Loucy (cell line): ENCODE results near the gene FMNL2.

ENCODE experiments used
- H2AFZ ChIP-seq: fragments of 200-600 bp; sonication (generic); 2 replicates; pipeline ENCODE4 v1.6.0; 2016; ENCODE audit warnings: antibody characterized with exemption, mild to moderate bottlenecking, low read length, moderate library complexity
- H3F3A ChIP-seq: fragments of 200-600 bp; 2 replicates; pipeline ENCODE4 v1.6.0; 2016; ENCODE audit warnings: antibody characterized with exemption, low read depth, mild to moderate bottlenecking
- H3K27me3 ChIP-seq: fragments of 200-600 bp; sonication (generic); 2 replicates; pipeline ENCODE4 v1.6.1; 2014; ENCODE audit warnings: low read length, mild to moderate bottlenecking; ENCODE audit not compliant: insufficient read depth, poor library complexity, severe bottlenecking
- H3K36me3 ChIP-seq: fragments of 200-600 bp; sonication (generic); 2 replicates; pipeline ENCODE4 v1.6.1; 2016; ENCODE audit warnings: low read length; ENCODE audit not compliant: insufficient read depth
- H3K4me1 ChIP-seq: fragments of 200-600 bp; sonication (generic); 2 replicates; pipeline ENCODE4 v1.5.1; 2014; ENCODE audit warnings: low read length, mild to moderate bottlenecking; ENCODE audit not compliant: insufficient read depth, poor library complexity, severe bottlenecking
- H3K4me2 ChIP-seq: fragments of 200-600 bp; sonication (generic); 2 replicates; pipeline ENCODE4 v1.6.0; 2014; ENCODE audit warnings: antibody characterized with exemption, low read length, low read depth, mild to moderate bottlenecking; ENCODE audit not compliant: poor library complexity, severe bottlenecking
- H3K4me3 ChIP-seq: fragments of 200-600 bp; sonication (generic); 2 replicates; pipeline ENCODE4 v1.5.1; 2014; ENCODE audit warnings: low read length, mild to moderate bottlenecking, mixed read lengths; ENCODE audit not compliant: poor library complexity, severe bottlenecking
- H3K79me2 ChIP-seq: fragments of 200-600 bp; sonication (generic); 2 replicates; pipeline ENCODE4 v1.6.1; 2014; ENCODE audit warnings: low read length; ENCODE audit not compliant: insufficient read depth
- H3K9ac ChIP-seq: fragments of 200-600 bp; sonication (generic); 2 replicates; pipeline ENCODE4 v1.6.0; 2014; ENCODE audit warnings: mild to moderate bottlenecking, low read depth, low read length, moderate library complexity; ENCODE audit not compliant: poor library complexity, severe bottlenecking
- H3K9me2 ChIP-seq: fragments of 200-600 bp; sonication (generic); replicated peaks from 2 replicates; pipeline ENCODE4 v1.6.1; 2016; ENCODE audit warnings: low read depth, low read length, mixed read lengths
- H3K9me3 ChIP-seq: fragments of 200-600 bp; sonication (generic); 2 replicates; pipeline ENCODE4 v1.6.1; 2014; ENCODE audit warnings: mild to moderate bottlenecking, antibody characterized with exemption, low read length, low read depth; ENCODE audit not compliant: insufficient read depth
- H4K20me1 ChIP-seq: fragments of 200-600 bp; sonication (generic); 2 replicates; pipeline ENCODE4 v1.6.0; 2014; ENCODE audit warnings: antibody characterized with exemption, low read length, mild to moderate bottlenecking; ENCODE audit not compliant: insufficient read depth, poor library complexity, severe bottlenecking
- CTCF ChIP-seq: fragments of 200-600 bp; sonication (generic); conservative IDR thresholded peaks from 2 replicates; pipeline ENCODE4 v1.5.1; 2014; ENCODE audit warnings: mild to moderate bottlenecking, antibody characterized with exemption, low read length
- EZH2phosphoT487 ChIP-seq: fragments of 200-600 bp; IDR thresholded peaks from 2 replicates; pipeline ENCODE4 v1.6.1; 2018; ENCODE audit warnings: antibody characterized with exemption, mild to moderate bottlenecking, moderate library complexity, borderline replicate concordance

The FMNL2 gene

GRCh38 chr2:152523091-152523490 is 188.1 kb downstream of the FMNL2 start:
- Histone ChIP-seq H3K9me2 (no peaks in the 10 kb centered on the region), H2AFZ (no peak overlapping the region), H3K36me3 (no peaks in the 10 kb centered on the region), H4K20me1 (no peaks in the 10 kb centered on the region), H3K27me3 (no peaks in the 10 kb centered on the region), H3K9me3 (no peaks in the 10 kb centered on the region), H3K4me2 (no peak overlapping the region), H3K79me2 (no peaks in the 10 kb centered on the region), H3K9ac (no peak overlapping the region), H3F3A (no peaks in the 10 kb centered on the region), H3K4me3 (no peak overlapping the region), H3K4me1 (no peaks in the 10 kb centered on the region)
- no peak for TF ChIP-seq CTCF
- no peak for TF ChIP-seq EZH2phosphoT487

- Histone ChIP-seq H3K27me3 (no peaks in the 10 kb centered on the region), H3F3A (no peaks in the 10 kb centered on the region), H4K20me1 (no peaks in the 10 kb centered on the region), H3K4me3 (no peak overlapping the region), H3K79me2 (no peaks in the 10 kb centered on the region), H3K9me3 (no peaks in the 10 kb centered on the region), H3K9me2 (no peaks in the 10 kb centered on the region), H2AFZ (no peak overlapping the region), H3K4me2 (no peak overlapping the region), H3K9ac (no peak overlapping the region), H3K4me1 (no peaks in the 10 kb centered on the region), H3K36me3 (no peaks in the 10 kb centered on the region)
- TF ChIP-seq EZH2phosphoT487: no peak
- TF ChIP-seq CTCF: no peak
Observed at GRCh38 chr2:152525277-152525838, 190.4 kb downstream of the FMNL2 start.

GRCh38 chr2:152529420-152530115 is 194.6 kb downstream of the FMNL2 start:
- no peak overlapping the region for H2AFZ ChIP-seq
- no peaks in the 10 kb centered on the region for H3K36me3 ChIP-seq
- TF ChIP-seq EZH2phosphoT487 (no peak), CTCF (no peak)
- no peak overlapping the region for H3K4me3 ChIP-seq
- no peak overlapping the region for H3K9ac ChIP-seq
- H4K20me1 ChIP-seq: no peaks in the 10 kb centered on the region
- no peaks in the 10 kb centered on the region for H3K9me2 ChIP-seq
- H3F3A ChIP-seq: no peaks in the 10 kb centered on the region
- no peaks in the 10 kb centered on the region for H3K9me3 ChIP-seq
- no peaks in the 10 kb centered on the region for H3K4me1 ChIP-seq
- no peaks in the 10 kb centered on the region for H3K79me2 ChIP-seq
- H3K27me3 ChIP-seq: no peaks in the 10 kb centered on the region
- H3K4me2 ChIP-seq: no peak overlapping the region
